Activated T-helper 2 cell treated with anti-CD3 and anti-CD28 coated beads, Interferon-gamma antibody, Interleukin-2, Interleukin-4, amounts not matched to agents 10 μg/mL and 5 μg/mL and 100 μg/mL, durations not matched to agents 14 hours and 24 hours and 36 hours (primary cell): ENCODE measurements around the gene SLC32A1. TPM values are rescaled to one million over a fixed set of nuclear protein-coding genes. Genes with fewer than 3 reads are reported as not detected.

ENCODE experiments used
- DNase-seq: peaks from one replicate; pipeline ENCODE4 v3.0.0; 2021; ENCODE audit warnings: low spot score
- H3K27ac Mint-ChIP-seq: one replicate; pipeline ENCODE4 v1.8.0; 2021; ENCODE audit warnings: mixed read lengths
- H3K27me3 Mint-ChIP-seq: one replicate; pipeline ENCODE4 v1.8.0; 2021; ENCODE audit warnings: low read depth, mixed read lengths
- H3K36me3 Mint-ChIP-seq: one replicate; pipeline ENCODE4 v1.8.0; 2021; ENCODE audit warnings: low read depth, mixed read lengths
- H3K4me1 Mint-ChIP-seq: one replicate; pipeline ENCODE4 v1.8.0; 2021; ENCODE audit warnings: low read depth, mixed read lengths
- H3K4me3 Mint-ChIP-seq: one replicate; pipeline ENCODE4 v1.8.0; 2021; ENCODE audit warnings: low read depth, mild to moderate bottlenecking, moderate library complexity, mixed read lengths
- H3K9me3 Mint-ChIP-seq: one replicate; pipeline ENCODE4 v1.8.0; 2021; ENCODE audit warnings: mixed read lengths
- intact Hi-C: fragments of 100-400 bp; cut with micrococcal nuclease; formaldehyde crosslinking; loops from one replicate; pipeline ENCODE4 v1.15.1; 2023
- total RNA-seq: library from RNA; stranded (reverse); gene quantifications from 2 replicates; pipeline ENCODE4 v1.2.3, GENCODE V29; 2022

Gene SLC32A1
- total RNA-seq, 1 donor from 2014 or later, result not detected

DNA sequence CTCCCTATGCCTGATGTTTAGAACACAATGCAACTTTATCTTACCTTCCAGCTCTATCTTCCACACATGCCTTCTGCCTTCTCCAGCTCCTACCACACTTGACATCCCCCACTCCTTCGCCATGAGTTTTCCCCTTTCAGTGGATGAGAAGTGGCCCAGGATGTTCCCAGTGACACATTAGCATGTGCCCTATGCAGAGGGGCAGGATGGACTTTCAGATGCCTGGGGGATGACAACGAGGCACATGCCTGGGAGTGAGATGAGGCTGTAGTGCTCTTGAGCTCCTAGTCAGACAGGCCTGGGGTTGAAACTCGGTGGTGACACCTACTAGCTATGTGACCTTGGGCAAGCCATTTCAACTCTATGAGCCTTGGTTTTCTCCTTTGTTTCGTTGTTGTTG lies 20.1 kb upstream of the SLC32A1 start:
- intact Hi-C loops, result no loop called here
- no peaks in the 10 kb centered on the region for H3K4me1 Mint-ChIP-seq
- no peaks in the 10 kb centered on the region for H3K27me3 Mint-ChIP-seq
- no peaks in the 10 kb centered on the region for H3K9me3 Mint-ChIP-seq
- H3K36me3 Mint-ChIP-seq, result no peaks in the 10 kb centered on the region
- no peak for DNase-seq
- H3K27ac Mint-ChIP-seq, result no peak overlapping the region
- H3K4me3 Mint-ChIP-seq, result no peak overlapping the region

- no peaks in the 10 kb centered on the region for H3K4me1 Mint-ChIP-seq
- no peak overlapping the region for H3K27ac Mint-ChIP-seq
- DNase-seq, result no peak
- peaks cover 1% of the 10 kb centered on the region for H3K27me3 Mint-ChIP-seq
- intact Hi-C loops, result no loop called here
- H3K36me3 Mint-ChIP-seq, result no peaks in the 10 kb centered on the region
- H3K9me3 Mint-ChIP-seq, result no peaks in the 10 kb centered on the region
- H3K4me3 Mint-ChIP-seq, result no peak overlapping the region
These were observed 17.8 kb upstream of the SLC32A1 start for GRCh38 chr20:38706509-38706908.

- no peak overlapping the region for H3K4me3 Mint-ChIP-seq
- H3K36me3 Mint-ChIP-seq, result no peaks in the 10 kb centered on the region
- intact Hi-C loops, result no loop called here
- no peaks in the 10 kb centered on the region for H3K4me1 Mint-ChIP-seq
- H3K27me3 Mint-ChIP-seq, result peaks cover 32% of the 10 kb centered on the region
- DNase-seq, result no peak
- no peak overlapping the region for H3K27ac Mint-ChIP-seq
- no peaks in the 10 kb centered on the region for H3K9me3 Mint-ChIP-seq
These were observed 10.0 kb upstream of the SLC32A1 start for GRCh38 chr20:38714308-38714707.

DNA sequence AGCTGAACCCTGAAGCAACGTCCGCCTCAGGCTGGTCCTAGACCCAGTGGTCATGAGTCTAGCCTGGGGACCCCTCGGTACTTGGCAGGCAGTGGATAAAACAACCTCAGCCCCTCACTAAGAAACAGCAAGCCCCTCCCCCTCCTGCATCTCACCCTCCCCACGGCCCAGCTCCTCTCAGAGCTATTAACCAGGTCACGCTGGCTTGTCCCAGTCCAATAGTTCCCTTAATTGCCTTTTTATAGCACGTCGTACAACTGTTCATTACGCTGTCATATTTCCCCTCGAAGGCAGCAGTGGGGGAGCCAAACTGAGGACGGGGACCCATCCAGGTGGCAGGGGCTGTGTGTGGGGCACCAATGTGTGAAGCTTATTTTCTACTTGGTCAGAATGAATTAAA lies 8.6 kb upstream of the SLC32A1 start:
- Mint-ChIP-seq H3K4me3 (no peak overlapping the region), H3K36me3 (no peaks in the 10 kb centered on the region), H3K27ac (no peak overlapping the region), H3K27me3 (peaks cover 41% of the 10 kb centered on the region), H3K9me3 (no peaks in the 10 kb centered on the region), H3K4me1 (no peaks in the 10 kb centered on the region)
- intact Hi-C loops, result no loop called here
- no peak for DNase-seq

GRCh38 chr20:38722683-38723016 lies 1.6 kb upstream of the SLC32A1 start:
- Mint-ChIP-seq H3K4me1 (peaks cover 18% of the 10 kb centered on the region), H3K9me3 (no peaks in the 10 kb centered on the region), H3K27me3 (peaks cover 82% of the 10 kb centered on the region), H3K4me3 (no peak overlapping the region), H3K36me3 (peaks cover under 1% of the 10 kb centered on the region), H3K27ac (peak overlapping the region; percentile 1)
- DNase-seq, result no peak
- intact Hi-C loops, result loop anchor here (5.0 kb wide), 1 partner anchor 35 kb away; no protein-coding TSS in a partner anchor

DNA sequence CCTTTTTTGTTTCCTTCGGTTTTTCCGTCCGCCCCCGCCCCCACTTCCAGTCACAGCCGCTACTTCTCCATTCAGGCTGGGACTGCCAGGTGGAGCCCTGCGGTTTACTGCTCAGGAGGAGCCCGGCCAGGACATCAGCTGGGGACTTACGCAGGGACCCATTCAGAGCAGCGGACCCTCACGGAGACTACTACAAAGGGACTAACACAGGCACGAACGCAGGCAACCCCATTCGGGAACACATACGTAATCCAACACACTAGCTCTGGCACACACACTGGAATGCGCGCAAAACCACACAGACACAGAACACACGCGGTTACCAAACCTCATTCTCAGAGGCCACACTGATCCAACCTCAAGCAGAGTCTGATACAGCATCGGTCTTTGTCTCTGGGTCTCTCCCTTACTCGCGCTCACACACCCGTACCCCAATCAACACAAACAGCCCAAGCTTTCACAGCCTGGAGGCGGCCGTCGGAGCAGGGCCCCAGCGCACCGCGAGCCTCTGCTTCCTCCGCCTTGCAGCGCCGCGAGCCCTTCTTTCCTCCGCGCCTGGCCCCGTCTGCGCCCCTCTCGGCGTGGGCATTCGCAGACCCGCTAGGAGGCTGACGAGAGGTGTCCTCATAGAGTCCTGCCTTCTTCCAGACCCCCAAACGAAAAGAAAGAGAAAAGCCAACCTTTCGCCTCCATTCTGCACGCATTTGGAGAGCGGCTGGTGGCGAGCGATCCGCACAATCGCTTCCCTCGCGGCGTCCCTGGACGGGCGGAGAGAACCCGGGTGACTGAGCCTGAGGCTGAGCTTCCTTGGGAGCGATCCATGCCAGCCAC lies 1.1 kb upstream of the SLC32A1 start:
- intact Hi-C loops, result loop anchor here (5.0 kb wide), 1 partner anchor 36 kb away; no protein-coding TSS in a partner anchor
- Mint-ChIP-seq H3K9me3 (no peaks in the 10 kb centered on the region), H3K36me3 (peaks cover 2% of the 10 kb centered on the region), H3K4me3 (no peak overlapping the region), H3K27ac (no peak overlapping the region), H3K27me3 (peaks cover 84% of the 10 kb centered on the region), H3K4me1 (peaks cover 22% of the 10 kb centered on the region)
- no peak for DNase-seq

GRCh38 chr20:38724626-38725147 lies 401 bp downstream of the SLC32A1 start:
- no peak for DNase-seq
- peaks cover 7% of the 10 kb centered on the region for H3K36me3 Mint-ChIP-seq
- intact Hi-C loops, result loop anchor here (5.0 kb wide), 1 partner anchor 37 kb away; no protein-coding TSS in a partner anchor
- peaks cover 26% of the 10 kb centered on the region for H3K4me1 Mint-ChIP-seq
- peaks cover 4% of the 10 kb centered on the region for H3K9me3 Mint-ChIP-seq
- H3K27ac Mint-ChIP-seq, result no peak overlapping the region
- peaks cover 86% of the 10 kb centered on the region for H3K27me3 Mint-ChIP-seq
- no peak overlapping the region for H3K4me3 Mint-ChIP-seq

GRCh38 chr20:38725148-38725901 lies 1.0 kb downstream of the SLC32A1 start:
- Mint-ChIP-seq H3K4me1 (peaks cover 31% of the 10 kb centered on the region), H3K9me3 (peaks cover 4% of the 10 kb centered on the region), H3K27me3 (peaks cover 88% of the 10 kb centered on the region), H3K27ac (peak overlapping the region; percentile 10), H3K36me3 (peaks cover 7% of the 10 kb centered on the region), H3K4me3 (no peak overlapping the region)
- no peak for DNase-seq
- intact Hi-C loops, result no loop called here

GRCh38 chr20:38725931-38726803 lies 1.9 kb downstream of the SLC32A1 start:
- H3K27me3 Mint-ChIP-seq, result peaks cover 87% of the 10 kb centered on the region
- no peak overlapping the region for H3K27ac Mint-ChIP-seq
- intact Hi-C loops, result loop anchor here (2.0 kb wide), 1 partner anchor 1965 kb away; no protein-coding TSS in a partner anchor
- peaks cover 7% of the 10 kb centered on the region for H3K36me3 Mint-ChIP-seq
- no peak overlapping the region for H3K4me3 Mint-ChIP-seq
- DNase-seq, result peak; percentile 37
- peaks cover 4% of the 10 kb centered on the region for H3K9me3 Mint-ChIP-seq
- H3K4me1 Mint-ChIP-seq, result peaks cover 37% of the 10 kb centered on the region

GRCh38 chr20:38726804-38727606 lies 2.7 kb downstream of the SLC32A1 start:
- Mint-ChIP-seq H3K27ac (no peak overlapping the region), H3K27me3 (peaks cover 83% of the 10 kb centered on the region), H3K36me3 (peaks cover 7% of the 10 kb centered on the region), H3K9me3 (peaks cover 4% of the 10 kb centered on the region), H3K4me1 (peaks cover 41% of the 10 kb centered on the region), H3K4me3 (no peak overlapping the region)
- intact Hi-C loops, result loop anchor here (2.0 kb wide), 1 partner anchor 1964 kb away; no protein-coding TSS in a partner anchor
- DNase-seq, result peak; percentile 46

GRCh38 chr20:38727607-38728190 lies 3.4 kb downstream of the SLC32A1 start:
- Mint-ChIP-seq H3K9me3 (peaks cover 4% of the 10 kb centered on the region), H3K4me1 (peaks cover 41% of the 10 kb centered on the region), H3K27me3 (peaks cover 82% of the 10 kb centered on the region), H3K36me3 (peaks cover 7% of the 10 kb centered on the region), H3K4me3 (no peak overlapping the region), H3K27ac (peak overlapping the region; percentile 38)
- intact Hi-C loops, result loop anchor here (2.0 kb wide), 1 partner anchor 1963 kb away; no protein-coding TSS in a partner anchor
- DNase-seq, result no peak
